Right atrium auricular region (tissue), 2 donors: ENCODE results near the gene TSHZ3. TPM values are rescaled to one million over a fixed set of nuclear protein-coding genes. Genes with fewer than 3 reads are reported as not detected.

ENCODE experiments used
- DNase-seq: peaks from one replicate; pipeline ENCODE4 v3.0.0-alpha.2; 2019; ENCODE audit warnings: low spot score
- H3K27ac ChIP-seq, 2 donors: fragments of 200-600 bp; sonication (generic); 1 replicate in 1 of 2; 2 replicates in 1 of 2; pipeline ENCODE4 v1.5.1; 2016 to 2019
- H3K27me3 ChIP-seq, 2 donors: fragments of 200-600 bp; sonication (generic); one replicate each; pipeline versions ENCODE4 v1.5.1 to v1.6.0; 2017 to 2019
- H3K36me3 ChIP-seq: fragments of 200-600 bp; sonication (generic); one replicate; pipeline ENCODE4 v1.5.1; 2016
- H3K4me1 ChIP-seq, 2 donors: fragments of 200-600 bp; sonication (generic); one replicate each; pipeline versions ENCODE4 v1.5.1 to v1.6.0; 2017 to 2019
- H3K4me3 ChIP-seq, 2 donors: fragments of 200-600 bp; sonication (generic); 1 replicate in 1 of 2; 2 replicates in 1 of 2; pipeline ENCODE4 v1.5.1; 2017 to 2019; ENCODE audit warnings: mild to moderate bottlenecking in 1 of 2, moderate library complexity in 1 of 2
- H3K9me3 ChIP-seq, 2 donors: fragments of 200-600 bp; sonication (generic); one replicate each; pipeline ENCODE4 v1.5.1; 2019
- total RNA-seq, 2 donors: library from RNA; depleted of rRNA; stranded (reverse); fragments of >200 nt; gene quantifications; one replicate each; pipeline ENCODE4 v1.1.0, GENCODE V29; 2016
- TF ChIP-seq, protein P1 (sequence below), 2 donors: fragments of 200-600 bp; sonication (generic); IDR thresholded peaks; one replicate each; pipeline ENCODE4 v1.5.1; 2019; ENCODE audit warnings: antibody characterized with exemption in 2 of 2

TSHZ3 gene, protein sequence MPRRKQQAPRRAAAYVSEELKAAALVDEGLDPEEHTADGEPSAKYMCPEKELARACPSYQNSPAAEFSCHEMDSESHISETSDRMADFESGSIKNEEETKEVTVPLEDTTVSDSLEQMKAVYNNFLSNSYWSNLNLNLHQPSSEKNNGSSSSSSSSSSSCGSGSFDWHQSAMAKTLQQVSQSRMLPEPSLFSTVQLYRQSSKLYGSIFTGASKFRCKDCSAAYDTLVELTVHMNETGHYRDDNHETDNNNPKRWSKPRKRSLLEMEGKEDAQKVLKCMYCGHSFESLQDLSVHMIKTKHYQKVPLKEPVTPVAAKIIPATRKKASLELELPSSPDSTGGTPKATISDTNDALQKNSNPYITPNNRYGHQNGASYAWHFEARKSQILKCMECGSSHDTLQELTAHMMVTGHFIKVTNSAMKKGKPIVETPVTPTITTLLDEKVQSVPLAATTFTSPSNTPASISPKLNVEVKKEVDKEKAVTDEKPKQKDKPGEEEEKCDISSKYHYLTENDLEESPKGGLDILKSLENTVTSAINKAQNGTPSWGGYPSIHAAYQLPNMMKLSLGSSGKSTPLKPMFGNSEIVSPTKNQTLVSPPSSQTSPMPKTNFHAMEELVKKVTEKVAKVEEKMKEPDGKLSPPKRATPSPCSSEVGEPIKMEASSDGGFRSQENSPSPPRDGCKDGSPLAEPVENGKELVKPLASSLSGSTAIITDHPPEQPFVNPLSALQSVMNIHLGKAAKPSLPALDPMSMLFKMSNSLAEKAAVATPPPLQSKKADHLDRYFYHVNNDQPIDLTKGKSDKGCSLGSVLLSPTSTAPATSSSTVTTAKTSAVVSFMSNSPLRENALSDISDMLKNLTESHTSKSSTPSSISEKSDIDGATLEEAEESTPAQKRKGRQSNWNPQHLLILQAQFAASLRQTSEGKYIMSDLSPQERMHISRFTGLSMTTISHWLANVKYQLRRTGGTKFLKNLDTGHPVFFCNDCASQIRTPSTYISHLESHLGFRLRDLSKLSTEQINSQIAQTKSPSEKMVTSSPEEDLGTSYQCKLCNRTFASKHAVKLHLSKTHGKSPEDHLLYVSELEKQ
- 1 to 10 TPM; 3.9 to 5.6 TPM for total RNA-seq

DNA sequence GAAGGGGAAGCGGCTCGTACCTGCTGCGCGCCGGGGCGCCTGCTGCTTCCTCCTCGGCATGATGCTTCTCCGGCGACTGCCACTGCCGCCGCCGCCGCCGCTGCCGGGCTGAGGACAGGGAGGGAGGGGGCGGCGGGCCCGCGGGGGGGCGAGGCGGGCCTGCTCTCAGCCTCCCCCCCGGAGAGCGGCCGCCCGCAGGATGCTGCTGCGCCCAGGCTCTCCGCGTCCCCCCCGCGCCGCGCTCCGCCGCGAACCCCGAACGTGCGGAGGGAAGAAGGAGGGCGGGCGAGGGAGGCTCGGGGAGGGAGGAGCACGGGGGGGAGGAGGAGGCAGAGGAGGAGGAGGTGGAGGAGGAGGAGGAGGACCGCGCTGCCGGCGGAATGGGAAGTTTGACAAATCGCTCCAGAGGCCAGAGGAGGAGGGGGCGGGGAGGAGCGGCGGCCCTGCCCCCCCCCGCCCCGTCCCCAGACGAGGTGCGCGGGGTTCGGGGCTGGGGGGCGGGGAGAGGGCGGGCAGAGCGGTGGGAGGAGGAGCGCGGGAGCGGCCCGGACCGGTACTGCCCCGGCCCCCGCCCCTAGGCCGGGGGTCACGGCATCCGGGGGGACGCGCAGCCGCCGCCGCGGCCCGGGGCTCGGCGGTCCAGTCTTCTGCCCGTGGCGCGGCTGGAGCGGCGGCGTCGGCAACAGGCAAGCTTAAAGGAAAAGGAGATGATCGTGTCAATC is at the start of gene TSHZ3:
TSS of gene TSHZ3 (minus strand) at position 277 of the 722 bp plus-strand sequence. CDS start at position 60, 217 bp downstream.
- TF ChIP-seq, protein P1, sequence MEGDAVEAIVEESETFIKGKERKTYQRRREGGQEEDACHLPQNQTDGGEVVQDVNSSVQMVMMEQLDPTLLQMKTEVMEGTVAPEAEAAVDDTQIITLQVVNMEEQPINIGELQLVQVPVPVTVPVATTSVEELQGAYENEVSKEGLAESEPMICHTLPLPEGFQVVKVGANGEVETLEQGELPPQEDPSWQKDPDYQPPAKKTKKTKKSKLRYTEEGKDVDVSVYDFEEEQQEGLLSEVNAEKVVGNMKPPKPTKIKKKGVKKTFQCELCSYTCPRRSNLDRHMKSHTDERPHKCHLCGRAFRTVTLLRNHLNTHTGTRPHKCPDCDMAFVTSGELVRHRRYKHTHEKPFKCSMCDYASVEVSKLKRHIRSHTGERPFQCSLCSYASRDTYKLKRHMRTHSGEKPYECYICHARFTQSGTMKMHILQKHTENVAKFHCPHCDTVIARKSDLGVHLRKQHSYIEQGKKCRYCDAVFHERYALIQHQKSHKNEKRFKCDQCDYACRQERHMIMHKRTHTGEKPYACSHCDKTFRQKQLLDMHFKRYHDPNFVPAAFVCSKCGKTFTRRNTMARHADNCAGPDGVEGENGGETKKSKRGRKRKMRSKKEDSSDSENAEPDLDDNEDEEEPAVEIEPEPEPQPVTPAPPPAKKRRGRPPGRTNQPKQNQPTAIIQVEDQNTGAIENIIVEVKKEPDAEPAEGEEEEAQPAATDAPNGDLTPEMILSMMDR (IDR thresholded peaks at IDR 0.05), result no peak
- no peaks in the 10 kb centered on the region for H3K9me3 ChIP-seq
- peaks cover 0 to 29% of the 10 kb centered on the region in 2 donors for H3K4me1 ChIP-seq
- H3K27ac ChIP-seq, result peak within 1 kb of the TSS; percentile 78 to 89
- peak; percentile 80 for DNase-seq
- H3K27me3 ChIP-seq, result peaks cover under 1 to 11% of the 10 kb centered on the region in 2 donors
- H3K36me3 ChIP-seq, result no peaks in the 10 kb centered on the region
- peak within 1 kb of the TSS; percentile 85 to 89 for H3K4me3 ChIP-seq

DNA sequence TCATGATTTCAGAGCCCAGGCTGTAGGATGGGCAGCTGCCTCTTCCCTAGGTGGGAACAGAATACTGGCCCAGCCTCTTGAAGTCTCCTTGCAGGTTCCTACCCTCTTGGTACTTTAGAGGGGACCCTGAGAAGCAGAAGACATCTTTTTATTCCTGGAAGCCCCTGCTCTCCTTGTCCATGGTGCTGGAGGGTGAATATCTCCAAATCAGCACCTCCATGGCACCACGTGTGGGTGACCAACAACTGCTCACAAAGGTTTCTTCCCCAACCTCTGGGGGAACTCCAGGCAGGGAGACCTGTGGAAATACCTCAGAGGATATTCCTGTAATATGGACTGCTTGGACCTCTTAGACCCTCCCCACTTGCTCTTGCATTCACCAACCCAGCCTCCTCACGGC is 48.1 kb upstream of the TSHZ3 start:
- H3K27me3 ChIP-seq, result no peaks in the 10 kb centered on the region
- no peak overlapping the region for H3K27ac ChIP-seq
- no peaks in the 10 kb centered on the region for H3K36me3 ChIP-seq
- TF ChIP-seq, protein P1 (IDR thresholded peaks at IDR 0.05), result no peak
- H3K9me3 ChIP-seq, result no peaks in the 10 kb centered on the region
- H3K4me3 ChIP-seq, result no peak overlapping the region
- no peak for DNase-seq
- H3K4me1 ChIP-seq, result no peaks in the 10 kb centered on the region

DNA sequence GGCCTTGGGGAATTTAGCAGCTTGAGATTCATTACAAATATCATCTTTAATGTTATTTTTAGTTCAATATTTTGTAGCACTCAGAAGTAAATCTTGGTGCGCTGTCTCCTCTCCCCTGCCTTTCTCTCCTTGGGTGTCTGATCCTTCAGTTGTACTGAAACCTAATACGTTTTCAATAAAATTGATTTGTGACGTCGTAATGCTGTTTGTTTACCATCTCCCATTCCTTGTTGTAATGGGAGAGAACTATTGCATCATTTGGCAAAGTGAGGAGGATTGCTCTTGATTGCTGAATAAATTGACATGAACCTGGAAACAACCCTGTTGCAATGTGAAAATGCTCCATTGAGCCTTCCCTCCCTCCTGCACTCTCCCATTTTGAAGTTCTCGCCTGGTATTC is 43.2 kb upstream of the TSHZ3 start:
- H3K4me3 ChIP-seq, result no peak overlapping the region
- H3K27ac ChIP-seq, result no peak overlapping the region
- H3K27me3 ChIP-seq, result no peaks in the 10 kb centered on the region
- H3K9me3 ChIP-seq, result no peaks in the 10 kb centered on the region
- no peak for DNase-seq
- H3K4me1 ChIP-seq, result no peaks in the 10 kb centered on the region
- TF ChIP-seq, protein P1 (IDR thresholded peaks at IDR 0.05), result no peak
- H3K36me3 ChIP-seq, result no peaks in the 10 kb centered on the region

DNA sequence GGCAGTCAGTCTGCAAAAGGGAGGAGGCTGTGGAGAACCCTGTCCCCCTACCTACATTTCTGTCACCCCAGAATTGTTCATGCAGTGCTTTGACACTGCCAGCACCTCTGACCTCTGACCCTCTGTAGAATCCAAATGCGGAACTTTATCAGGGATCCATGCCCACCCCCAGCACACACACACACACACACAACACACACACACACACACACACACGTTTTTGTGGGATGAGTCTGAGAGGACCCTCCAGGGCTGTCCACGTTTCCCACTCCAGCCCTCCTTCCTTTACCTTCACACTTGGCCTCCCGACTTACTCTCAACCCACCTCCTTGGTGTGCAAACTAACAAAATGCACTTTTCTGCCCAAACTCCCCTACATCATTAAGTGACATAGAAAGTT is 42.3 kb upstream of the TSHZ3 start:
- TF ChIP-seq, protein P1 (IDR thresholded peaks at IDR 0.05), result no peak
- Histone ChIP-seq H3K4me1 (no peaks in the 10 kb centered on the region), H3K27me3 (no peaks in the 10 kb centered on the region), H3K27ac (no peak overlapping the region), H3K36me3 (no peaks in the 10 kb centered on the region), H3K9me3 (no peaks in the 10 kb centered on the region), H3K4me3 (no peak overlapping the region)
- DNase-seq, result no peak

DNA sequence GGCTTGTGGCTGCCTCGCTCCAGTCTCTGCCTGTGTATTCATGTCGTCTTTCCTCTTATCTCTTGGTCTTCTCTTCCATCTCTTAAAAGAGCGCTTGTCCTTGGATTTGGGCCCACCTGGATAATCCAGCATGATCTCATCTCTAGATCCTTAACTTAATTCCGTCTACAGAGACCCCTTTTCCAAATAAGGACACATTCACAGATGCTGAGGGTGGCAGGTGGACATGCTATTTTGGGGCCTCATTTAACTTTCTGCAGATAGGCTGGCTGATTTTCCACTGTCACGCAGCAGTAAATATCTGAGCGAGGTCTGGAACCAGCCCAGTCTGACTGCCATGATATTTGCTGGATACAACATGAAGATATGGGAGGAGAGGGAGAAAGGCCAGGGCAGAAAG is 41.5 kb upstream of the TSHZ3 start:
- H3K4me3 ChIP-seq, result no peak overlapping the region
- H3K27me3 ChIP-seq, result no peaks in the 10 kb centered on the region
- DNase-seq, result no peak
- no peaks in the 10 kb centered on the region for H3K4me1 ChIP-seq
- no peaks in the 10 kb centered on the region for H3K36me3 ChIP-seq
- H3K9me3 ChIP-seq, result no peaks in the 10 kb centered on the region
- H3K27ac ChIP-seq, result no peak overlapping the region
- TF ChIP-seq, protein P1 (IDR thresholded peaks at IDR 0.05), result no peak
